Airway epithelial cell (primary cell): ENCODE results near the gene ZNF436. TPM values are rescaled to one million over a fixed set of nuclear protein-coding genes. Genes with fewer than 3 reads are reported as not detected.

Experiments
- total RNA-seq: library from RNA; depleted of rRNA; stranded (reverse); fragments of >200 nt; gene quantifications from 2 replicates; pipeline ENCODE4 v1.2.3, GENCODE V29; 2015

ZNF436 gene
- total RNA-seq, result 17.8 and 23.6 TPM in 2 replicates

GRCh38 chr1:23369335-23370013, at the start of gene ZNF436:
TSS of gene ZNF436 (minus strand) at chr1:23369836. CDS start at chr1:23368005, 1,831 bp downstream.

GRCh38 chr1:23344111-23344986, 25.3 kb downstream of the ZNF436 start, which contains the start of gene HNRNPR:
TSS of gene HNRNPR (minus strand) at chr1:23344284. CDS start at chr1:23341008, 3,276 bp downstream.

Other genes starting within 250 kb of the ZNF436 start
- gene LUZP1, start 201.0 kb downstream of the ZNF436 start, total RNA-seq, result 24.6 and 34.8 TPM in 2 replicates
- 0.07 TPM in 1 of 2 replicates, not detected in the other for gene HTR1D, start 152.3 kb downstream of the ZNF436 start, total RNA-seq
- 78.4 and 115 TPM in 2 replicates for gene HNRNPR, start 25.6 kb downstream of the ZNF436 start, total RNA-seq
- gene TCEA3, start 54.9 kb upstream of the ZNF436 start, total RNA-seq, result 4.4 and 8.5 TPM in 2 replicates
- gene ASAP3, start 114.3 kb upstream of the ZNF436 start, total RNA-seq, result 17.2 and 20.3 TPM in 2 replicates
- 1.7 and 2.1 TPM in 2 replicates for gene E2F2, start 161.4 kb upstream of the ZNF436 start, total RNA-seq
- 248 and 253 TPM in 2 replicates for gene ID3, start 189.7 kb upstream of the ZNF436 start, total RNA-seq